HG02759 (cell line): ENCODE measurements around the gene HMGB4.

Experiments
- ATAC-seq: cut with Tn5 transposase; IDR thresholded peaks from one replicate; pipeline ENCODE4 v1.9.1; 2021; ENCODE audit warnings: mild to moderate bottlenecking, moderate library complexity; ENCODE audit not compliant: unreplicated experiment

Gene HMGB4

DNA sequence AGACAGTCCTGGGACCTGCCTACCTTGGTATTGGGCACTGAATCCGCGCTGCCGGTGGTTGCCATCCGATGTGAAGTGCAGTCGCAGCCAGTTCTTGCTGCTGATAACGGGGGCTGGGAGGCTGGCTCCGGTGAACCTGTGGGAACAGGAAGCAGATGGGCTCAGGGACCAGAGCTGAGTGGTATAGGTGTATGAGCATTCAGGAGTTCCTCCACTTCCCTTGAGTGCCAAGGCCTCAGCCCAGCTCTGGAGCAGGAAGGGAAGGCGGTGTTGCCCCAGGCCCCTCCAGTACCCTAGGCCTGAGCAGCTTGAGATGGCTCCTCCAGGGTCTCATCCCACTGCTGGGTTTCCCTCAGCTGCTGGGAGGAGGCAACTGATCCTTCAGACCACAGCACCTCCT, 17.0 kb upstream of the HMGB4 start:
- no peak for ATAC-seq

DNA sequence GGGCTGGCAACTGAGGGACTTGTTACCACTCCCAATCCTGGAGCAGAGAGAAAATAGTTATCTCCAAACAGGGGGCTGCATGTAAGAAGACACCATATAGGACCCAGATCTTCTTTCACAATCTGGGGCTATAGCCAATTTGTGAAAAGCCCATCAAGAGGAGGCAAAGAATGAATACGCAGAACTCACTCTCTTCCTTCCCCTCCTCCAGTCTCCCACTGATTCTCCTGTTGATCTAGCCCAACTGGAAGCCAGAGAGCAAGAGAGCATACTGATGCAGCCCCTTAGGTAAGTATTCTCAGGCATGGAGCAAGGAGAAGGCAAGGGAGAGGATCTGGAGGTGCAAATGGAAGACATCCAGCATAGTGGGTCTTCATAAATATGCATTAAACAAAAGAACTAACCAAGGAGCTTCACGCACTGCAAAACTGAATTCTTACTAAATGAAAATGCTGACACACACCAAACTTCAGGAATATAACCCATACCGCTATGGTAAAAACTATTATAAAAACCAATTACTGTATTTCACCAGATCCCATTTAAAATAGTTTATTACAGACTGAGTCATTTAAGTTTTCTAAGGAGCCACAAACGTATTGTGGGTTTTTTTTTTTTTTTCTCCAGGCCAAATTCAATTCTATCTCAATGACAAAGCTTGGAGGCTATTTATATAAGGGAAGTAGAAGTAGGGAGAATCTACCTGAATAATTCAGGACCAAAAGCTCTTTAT, 15.5 kb upstream of the HMGB4 start:
- ATAC-seq = no peak

DNA sequence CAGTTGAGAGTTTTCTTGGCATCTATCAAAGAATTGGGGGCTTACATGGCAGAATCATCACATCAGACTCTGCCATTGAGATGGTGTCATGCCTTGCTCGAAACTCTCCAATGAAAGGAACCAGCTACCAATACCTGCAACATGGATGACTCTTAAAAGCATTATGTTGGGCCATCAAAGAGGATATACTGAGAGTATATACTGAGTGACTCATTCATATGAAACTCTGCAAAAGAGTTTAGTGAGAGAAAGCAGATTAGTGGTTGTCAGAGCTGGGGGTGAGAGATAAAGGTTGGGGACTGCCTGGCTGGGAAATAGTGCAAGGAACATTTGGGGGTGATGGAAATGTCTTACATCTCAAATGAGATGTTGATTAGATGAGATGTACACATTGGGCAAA, 14.7 kb upstream of the HMGB4 start:
- no peak for ATAC-seq

DNA sequence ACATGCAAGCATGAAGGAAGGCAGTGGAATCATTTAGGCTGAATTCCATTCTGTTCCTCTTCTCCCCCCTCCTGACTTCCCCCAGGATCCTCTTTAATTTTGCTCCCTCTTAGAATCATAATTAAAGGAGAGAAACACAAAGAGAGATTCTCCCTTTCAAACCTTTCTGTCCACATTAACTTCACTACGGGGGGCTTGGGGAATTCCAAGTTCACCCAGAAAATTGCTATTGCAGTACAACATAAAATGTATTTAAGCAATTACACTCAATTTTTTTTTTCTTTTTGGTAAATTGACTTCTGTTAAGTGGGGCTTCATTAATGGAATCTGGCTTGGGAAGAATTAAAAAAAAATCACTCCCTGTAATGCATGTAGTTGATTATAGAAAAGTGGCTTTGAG, 13.4 kb upstream of the HMGB4 start:
- ATAC-seq = no peak

DNA sequence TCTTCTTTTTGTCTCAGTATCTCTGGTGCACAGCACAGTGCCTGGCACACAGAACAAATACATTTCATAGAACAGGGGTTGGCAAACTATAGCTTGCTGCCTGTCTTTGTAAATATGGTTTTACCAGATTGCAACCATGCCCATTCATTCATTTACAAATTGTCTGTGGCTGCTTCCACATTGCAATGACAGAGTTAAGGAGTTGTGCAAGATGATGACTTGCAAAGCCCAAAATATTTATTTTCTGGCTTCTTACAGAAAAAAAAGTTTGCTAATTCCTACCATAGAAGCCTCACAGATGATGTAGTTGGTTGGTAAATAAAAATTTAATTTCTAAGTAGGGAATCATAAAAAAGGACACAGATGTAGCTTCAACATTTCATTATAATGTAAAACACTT, 11.2 kb upstream of the HMGB4 start:
- ATAC-seq = no peak

DNA sequence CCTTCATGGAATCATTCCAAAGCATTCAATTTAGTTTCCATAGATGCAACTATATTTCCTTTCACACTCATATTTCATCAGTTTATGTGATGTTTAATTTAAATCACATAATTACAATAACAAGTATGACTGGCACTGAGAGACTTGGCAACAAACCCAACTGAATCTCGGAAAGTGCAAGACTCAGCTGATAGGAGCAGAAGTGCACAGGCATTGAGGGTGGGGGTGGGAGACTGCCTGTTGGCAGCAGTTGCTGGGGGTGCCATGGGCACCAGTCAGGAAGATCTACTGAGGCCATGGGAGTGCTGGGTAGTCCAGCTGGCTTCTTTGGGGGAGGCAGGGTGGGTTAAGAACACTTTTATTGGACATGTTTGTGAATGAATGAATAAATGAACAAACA, 10.4 kb upstream of the HMGB4 start:
- ATAC-seq = no peak

DNA sequence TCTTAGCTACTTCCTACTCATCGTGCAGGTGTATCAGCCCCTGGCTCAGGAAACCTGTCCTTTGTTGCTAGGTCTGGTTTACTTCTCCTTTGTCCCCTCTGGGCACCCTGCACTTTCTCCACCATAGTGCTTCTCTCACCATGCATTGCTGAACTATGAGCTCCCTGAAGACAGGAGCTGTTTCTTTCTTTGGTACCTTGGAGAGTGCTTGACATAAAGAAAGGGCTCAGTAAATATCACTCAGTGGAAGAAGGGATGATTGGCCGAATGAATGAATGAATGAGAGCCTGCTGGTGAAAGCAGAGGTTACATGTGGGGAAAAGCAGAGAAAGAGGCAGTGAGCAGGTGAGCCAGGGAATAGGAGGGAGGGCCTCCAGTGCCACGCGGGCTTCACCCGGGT, 9.8 kb upstream of the HMGB4 start:
- ATAC-seq = no peak

DNA sequence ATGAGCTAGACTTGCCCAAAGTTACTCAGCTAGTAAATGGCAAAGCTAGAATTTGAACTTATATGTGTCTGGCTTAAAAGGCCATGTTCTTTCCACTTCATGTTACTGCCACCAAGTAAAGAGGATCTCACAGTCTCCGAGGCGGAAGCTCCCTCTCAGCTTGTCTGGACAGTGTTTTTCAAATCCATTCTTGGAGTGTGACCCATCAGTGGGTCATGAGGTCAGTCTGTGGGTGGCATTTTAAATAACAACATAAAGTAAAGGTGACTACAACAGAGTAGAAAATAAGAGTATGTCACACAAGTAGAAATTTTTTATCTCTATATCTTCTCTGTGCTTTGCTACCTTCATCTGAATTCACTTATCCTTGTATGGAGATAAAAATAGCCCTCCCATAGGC, 3.2 kb upstream of the HMGB4 start:
- ATAC-seq = no peak

DNA sequence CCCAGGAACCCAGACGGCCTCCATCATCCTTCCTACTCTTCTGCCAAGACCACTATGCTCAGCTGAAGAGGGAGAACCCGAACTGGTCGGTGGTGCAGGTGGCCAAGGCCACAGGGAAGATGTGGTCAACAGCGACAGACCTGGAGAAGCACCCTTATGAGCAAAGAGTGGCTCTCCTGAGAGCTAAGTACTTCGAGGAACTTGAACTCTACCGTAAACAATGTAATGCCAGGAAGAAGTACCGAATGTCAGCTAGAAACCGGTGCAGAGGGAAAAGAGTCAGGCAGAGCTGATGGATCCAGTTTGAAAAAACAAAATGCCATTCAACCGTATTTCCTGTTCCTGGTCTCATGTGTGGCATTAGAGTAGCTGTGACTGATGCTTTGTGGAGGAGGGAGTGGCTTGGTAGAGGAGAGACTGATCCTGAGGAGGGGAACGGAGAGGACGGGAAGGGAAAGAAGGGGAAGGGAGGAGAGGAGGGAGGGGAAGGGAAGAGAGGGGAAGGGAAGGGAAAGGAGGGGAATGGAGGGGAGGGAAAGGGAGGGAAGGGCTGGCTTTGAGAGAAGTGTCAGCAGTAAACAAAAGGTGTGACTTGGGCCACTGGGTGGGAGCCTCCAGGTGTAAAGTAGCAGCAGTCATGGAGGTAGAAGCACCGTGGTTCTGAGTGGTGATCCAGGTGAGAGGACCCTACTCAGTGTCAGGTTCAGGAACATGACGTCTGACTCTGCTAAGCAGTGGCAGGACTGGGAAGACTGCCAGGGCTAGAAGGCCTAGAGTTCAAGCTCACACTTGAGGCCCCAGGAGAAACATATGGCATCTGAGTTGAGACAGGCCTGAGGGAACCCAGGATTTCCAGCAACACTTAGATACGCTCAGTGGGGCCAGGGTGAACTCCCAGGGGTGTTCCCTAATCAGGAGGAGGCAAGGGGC, 846 bp downstream of the HMGB4 start:
- ATAC-seq = no peak

DNA sequence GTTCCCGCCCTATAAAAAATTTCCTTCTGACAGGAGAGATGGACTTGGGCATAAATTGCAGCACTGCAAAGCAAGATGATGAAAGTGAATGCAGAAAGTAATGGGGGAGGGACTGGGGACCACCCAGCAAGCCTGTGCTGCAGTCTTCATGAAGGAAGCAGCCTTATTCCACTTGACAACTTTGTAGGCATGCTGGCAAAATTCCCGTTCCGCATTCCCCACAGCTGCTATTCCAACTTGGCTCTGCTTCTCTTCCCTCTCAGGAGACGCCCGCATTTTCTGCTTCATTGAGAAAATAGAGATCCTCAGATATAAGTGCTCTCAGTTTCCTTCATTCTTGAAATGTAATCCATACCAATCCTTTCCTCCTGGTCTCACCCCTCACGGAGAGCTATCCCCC, 2.4 kb downstream of the HMGB4 start:
- ATAC-seq = no peak

DNA sequence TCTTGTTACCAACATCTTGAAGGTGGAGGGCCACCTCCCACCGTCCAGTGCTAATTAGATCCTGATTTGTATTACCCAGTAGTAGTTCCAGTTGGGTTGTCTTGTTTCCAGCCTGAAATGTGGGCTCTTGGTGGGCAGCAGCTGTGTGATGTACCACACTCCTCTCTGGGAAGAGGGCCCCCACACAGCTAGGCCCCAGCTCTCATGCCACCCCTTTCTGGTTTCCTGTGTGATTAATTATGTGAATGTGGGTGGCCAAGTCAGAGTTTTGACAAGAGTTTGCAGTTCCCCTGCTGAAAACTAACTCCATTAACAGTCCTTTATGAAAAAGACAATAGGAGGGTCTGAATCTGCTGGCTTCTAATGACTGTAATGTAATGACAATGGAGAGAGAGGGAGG, 3.8 kb downstream of the HMGB4 start:
- no peak for ATAC-seq

DNA sequence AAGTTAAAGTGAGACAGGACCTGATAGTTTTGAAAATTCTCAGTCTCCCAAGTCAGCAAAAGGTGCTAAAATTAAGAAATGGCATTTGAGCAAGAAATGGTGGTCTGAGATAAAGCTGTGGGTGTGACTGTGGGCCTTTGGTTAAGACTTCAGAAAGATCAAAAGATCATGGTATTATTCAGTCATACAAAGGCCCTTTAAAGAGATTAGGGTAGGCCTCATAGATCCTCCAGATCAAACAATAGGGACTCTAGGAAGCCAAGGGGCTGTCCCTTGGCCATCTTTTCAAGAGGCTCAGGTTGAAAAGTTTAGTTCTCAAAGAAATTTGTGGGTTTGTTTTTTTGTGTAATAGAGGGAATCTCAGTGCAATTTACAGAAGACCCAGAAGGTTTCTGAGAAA, 8.4 kb downstream of the HMGB4 start:
- ATAC-seq = no peak

DNA sequence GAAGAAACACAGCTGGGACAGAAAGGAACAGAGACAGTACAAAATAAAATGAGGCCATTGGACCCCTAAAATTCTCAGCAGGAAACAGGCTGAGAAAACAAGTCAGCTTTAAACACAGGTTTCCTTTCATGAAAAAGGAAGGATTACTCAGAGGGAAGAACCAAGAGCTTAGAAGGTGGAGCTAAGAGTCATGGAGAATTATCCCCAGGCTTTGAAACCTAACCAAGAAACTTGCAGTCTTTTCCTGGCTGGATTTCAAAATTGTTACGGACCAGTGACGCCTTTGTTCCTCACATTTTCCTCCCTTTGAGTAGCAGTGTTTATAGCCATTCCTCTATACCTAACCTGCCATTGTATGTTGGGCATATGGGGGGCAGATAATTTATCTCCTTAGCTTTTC, 8.8 kb downstream of the HMGB4 start:
- ATAC-seq = no peak

DNA sequence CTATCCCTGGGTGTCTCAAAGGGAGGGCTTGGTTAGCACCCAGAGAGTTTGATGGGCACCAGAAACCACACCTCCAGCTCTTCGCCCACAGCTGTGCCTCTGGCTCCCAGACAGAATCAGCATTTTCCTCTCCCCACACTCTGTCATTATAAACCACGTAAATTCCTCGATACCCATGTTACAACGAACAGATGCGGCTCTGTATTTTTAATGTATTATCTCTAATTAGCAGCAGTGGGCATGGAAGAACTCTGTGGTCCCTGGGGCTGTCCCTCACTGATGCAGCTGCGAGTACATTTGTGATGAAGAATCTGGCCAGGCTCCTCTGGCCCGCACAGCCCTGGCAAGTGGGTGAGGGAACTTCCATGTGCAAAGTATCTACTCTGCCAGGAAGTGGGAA, 10.8 kb downstream of the HMGB4 start:
- ATAC-seq = no peak

DNA sequence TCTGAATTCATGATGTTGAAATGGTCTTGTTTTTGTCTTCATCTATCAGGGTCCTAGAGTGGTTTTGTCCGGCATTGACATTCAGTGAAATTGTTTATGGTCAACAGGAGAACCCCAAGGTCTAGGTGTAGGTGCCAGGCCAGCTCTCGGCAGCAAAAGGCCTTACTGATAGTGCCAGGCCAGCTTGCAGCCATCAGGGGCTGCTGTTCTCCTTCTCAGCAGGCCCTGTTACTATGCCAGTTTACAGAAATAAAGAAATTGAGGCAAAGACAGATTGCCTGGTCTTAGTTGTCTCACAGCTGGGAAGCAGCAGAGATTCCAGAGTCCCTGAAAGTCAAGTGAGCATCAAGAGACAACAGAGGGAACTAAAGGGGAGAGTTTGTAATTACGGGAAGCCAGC, 12.0 kb downstream of the HMGB4 start:
- no peak for ATAC-seq

DNA sequence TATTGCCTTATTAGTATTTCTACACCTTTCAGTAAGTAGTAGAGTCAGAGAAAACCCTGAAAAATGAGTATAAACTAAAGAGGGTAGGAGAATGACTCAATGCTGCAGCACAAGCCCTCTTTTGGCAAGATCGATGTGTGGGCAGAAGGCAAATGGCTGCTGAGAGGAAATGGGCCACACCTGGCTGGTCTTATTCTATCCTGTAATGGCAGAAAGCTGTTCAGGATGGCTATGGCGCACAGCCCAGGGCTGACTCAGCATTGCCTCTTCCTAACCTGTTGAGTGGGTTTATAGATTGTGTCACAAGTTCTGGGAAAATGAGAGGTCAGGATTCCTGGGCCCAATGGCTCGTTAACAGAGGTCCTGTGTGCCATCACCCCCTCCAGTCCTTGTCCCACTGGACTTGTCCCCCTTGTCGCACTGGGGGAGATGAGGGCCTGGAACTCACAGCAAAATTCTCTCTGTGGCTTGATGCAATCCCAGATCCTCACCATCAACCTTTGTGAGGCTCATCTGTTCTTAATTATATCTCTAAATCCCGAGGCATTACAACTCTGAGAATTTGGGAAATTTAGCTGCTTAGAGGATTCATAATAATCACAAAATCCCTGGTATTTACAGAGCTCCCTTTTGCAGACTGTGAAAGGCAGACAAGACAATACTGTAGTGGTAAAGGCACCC, 13.2 kb downstream of the HMGB4 start:
- ATAC-seq = no peak

DNA sequence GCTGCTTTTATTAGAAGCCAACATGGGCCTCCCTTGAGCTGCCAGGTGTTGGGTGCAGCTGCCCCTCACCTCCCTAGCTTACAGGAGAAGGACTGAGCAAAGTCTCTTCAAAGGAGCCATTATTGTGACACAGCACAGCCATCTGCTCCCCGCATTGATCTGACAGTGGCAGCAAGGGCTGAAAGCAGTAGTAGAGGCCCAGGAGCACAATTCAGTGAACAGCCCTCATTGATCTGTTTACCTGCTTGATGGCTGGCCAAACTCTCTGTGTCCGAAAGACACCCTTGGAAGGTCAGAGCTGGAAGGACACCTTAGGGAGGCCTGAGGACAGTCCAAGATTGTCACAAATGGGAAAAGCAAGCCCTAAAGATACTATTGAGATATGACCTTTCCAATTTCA, 14.5 kb downstream of the HMGB4 start:
- ATAC-seq = no peak

DNA sequence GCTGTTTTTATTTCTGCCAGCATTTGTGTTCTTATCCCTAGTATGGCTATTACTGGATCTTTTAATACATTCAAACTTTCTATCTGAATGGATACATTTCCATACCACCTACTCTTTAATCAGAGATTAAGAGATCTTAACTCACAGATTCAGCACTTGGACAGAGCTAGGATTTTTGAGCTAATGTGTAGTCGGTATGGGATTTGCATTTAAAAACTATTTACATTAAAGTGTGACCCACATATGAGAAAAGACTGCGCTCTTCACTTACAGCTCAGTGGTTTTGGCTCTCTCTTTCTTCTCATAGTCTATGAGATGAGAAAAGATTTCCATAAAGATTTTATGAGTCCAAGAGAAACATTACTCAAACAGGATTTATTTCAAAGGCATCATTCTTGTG, 16.4 kb downstream of the HMGB4 start:
- no peak for ATAC-seq

DNA sequence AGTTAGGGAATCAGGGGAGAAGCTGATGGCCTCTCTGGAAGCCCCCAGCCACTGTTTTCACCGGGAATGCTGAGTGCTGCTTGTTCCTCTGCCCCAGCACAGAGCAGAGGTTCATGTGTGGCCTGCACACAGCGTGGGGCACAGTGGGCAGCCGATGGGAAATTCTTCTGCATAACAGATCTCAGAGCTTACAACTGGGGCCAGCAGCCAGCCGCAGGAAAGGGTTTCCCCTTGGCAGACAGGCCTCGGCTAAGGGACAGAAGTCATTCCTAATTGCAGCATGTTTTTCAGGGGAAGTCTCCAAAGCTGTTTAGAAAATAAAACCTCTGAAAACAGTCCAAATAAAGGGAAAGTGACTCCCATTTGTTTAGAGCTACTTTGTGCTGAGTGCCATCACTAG, 22.6 kb downstream of the HMGB4 start:
- no peak for ATAC-seq

DNA sequence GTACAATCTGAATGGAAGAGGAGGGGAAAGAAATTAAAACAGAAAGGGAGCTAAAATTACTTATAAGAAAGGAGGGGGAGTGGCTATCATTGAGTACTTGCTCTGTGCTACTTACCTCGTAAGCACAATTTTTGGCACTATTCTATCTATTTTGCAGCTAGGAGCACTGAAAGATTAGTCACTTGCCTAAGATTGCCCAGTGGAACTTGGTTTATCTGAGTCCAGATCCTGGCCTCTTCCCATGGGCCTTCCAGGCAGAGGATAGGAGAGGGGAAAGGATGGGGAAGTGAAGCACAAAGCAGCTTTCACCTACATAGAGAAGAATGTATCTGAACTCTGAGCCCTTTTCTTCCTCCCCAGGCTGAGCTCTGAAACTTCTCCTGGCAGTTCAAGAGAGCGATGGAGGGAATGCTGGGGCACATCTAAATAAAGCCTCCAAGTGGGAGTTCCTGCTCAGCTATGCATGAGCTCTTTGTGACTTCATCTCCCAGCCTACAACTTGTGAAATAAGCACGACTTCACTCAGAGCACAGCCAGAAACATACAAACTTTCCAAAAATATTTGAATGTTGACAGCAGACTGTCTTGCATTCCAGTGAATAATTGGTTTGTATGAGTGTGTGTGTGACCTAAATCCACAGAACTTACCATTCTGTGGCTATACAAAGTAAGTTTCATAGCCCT, 29.4 kb downstream of the HMGB4 start:
- no peak for ATAC-seq

DNA sequence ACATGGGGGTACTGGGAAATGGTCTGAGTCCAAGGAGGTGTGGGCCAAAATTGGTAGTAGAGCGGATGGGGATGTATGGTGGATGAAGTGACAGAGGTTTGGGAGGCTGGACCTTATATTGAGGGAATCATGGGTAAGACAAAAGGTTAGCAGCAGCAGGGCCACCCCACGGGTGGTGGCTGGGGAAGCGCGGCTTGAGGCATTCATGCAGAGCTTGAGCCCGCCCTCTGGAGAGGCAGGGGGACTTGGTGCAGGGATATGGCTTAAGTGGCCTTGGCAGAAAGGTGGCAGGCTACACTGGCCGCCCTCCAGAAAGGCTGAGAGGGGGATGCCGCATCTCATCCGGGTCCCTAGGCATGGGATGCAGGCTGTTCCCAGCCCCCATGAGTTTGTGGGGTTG, 31.5 kb downstream of the HMGB4 start:
- no peak for ATAC-seq
